GM18867 (cell line): ENCODE measurements around the gene COL8A1.

Experiments used
- ATAC-seq: cut with Tn5 transposase; IDR thresholded peaks from one replicate; pipeline ENCODE4 v1.9.1; 2021; ENCODE audit warnings: mild to moderate bottlenecking, moderate library complexity; ENCODE audit not compliant: unreplicated experiment

COL8A1 gene

GRCh38 chr3:99781761-99782160, 143.4 kb downstream of the COL8A1 start:
- no peak for ATAC-seq

DNA sequence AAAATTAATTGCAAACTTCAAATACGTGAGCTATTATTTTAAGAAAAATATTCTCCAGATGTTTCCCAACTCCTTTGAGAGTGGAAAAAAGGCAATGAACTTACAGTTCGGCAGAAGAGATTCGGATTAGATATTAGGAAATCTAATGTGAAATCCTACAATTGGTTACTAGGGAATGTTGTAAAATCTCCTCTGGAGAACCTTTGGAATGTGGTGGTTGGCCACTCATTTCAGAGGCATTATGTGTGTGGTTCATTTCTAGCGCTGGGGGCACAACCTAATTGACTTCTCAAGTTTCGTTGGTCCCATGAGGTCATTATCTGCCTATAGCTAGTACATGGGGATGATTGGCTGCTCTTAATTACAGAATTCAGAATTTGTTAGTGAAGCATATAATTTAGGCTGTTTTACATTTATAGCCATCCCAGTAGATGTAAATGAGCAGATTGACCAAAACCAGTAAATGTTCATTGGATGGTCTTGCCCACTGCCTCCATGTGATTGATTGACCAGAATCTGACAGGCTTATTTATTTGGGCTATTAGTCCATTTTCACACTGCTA, 144.7 kb downstream of the COL8A1 start:
- no peak for ATAC-seq

DNA sequence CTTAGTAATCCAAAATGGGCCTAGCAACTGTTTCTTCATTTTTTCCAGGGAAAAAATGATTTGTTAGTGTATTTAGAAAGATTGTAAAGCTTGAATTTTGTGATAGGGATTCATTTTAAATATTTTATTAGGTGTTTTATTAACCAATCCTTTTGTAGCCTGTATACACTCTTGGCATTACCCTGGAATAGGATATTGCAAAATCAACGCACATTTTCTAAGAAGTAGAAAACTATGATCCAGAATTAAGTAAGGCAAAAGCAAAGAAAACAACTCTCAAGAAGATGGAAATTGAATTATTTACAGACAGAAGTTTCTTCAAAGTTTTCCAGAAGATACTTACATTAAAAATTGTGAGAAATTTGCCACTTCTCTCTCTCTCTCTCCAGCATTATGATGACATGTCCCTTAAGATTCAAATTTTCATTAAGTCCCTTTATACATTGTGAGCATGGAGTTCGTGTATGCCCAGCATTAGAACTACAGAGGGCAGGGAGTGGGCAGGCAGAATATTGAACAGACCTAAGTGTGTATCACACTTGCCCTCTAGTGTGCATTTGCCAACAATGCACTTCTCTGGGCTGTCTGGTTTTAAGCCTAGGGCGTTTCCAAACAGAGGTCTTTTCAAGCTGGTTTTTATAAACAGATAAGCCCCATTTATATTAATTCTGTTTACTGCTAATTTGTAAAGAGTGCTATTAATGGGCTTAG, 150.8 kb downstream of the COL8A1 start:
- peak; percentile 99 for ATAC-seq

DNA sequence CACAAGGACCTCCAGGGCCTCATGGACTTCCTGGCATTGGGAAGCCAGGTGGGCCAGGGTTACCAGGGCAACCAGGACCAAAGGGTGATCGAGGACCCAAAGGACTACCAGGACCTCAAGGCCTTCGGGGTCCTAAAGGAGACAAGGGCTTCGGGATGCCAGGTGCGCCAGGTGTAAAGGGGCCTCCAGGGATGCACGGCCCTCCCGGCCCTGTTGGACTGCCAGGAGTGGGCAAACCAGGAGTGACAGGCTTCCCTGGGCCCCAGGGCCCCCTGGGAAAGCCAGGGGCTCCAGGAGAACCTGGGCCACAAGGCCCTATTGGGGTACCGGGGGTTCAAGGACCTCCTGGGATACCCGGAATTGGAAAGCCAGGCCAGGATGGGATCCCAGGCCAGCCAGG, 156.1 kb downstream of the COL8A1 start:
- ATAC-seq = no peak

- ATAC-seq = no peak
Measured at GRCh38 chr3:99795573-99795972, 157.2 kb downstream of the COL8A1 start.

DNA sequence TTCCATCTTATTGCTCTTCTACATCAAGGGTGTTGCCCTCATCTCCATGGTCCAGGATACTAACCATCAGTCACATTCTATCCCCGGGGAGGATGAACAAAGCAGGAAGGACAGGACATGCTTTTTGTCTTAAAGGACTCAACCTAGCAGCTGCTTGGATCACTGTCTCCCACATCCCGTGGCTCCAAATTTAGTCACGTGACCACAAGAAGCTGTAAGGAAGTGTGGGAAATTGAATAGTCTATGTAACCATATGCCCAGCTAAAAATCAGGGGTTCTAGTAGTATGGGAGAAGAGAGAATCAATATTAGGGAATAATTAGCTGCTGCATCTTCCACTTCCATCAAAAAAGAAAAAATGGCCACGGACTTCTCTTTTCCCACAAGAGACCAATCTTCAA, 161.0 kb downstream of the COL8A1 start:
- no peak for ATAC-seq

DNA sequence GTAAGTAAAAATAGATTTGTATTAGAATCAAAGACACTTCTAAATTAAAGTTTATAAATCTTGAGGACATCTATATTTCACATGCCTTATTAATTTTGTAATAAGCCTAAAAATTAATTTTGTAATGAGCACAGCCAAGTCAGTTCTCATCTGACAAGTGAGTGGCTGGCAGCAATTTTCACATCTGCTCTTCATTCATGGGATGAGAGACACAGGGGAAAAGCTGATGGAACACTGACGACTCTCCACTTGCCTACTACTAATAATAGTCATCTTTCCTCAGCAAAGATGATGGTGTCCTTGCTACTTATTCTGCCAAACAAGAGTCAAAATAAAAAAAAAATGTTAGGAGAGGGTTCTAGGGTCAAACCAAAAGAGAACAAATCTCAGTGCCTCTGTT, 164.9 kb downstream of the COL8A1 start:
- ATAC-seq = no peak

DNA sequence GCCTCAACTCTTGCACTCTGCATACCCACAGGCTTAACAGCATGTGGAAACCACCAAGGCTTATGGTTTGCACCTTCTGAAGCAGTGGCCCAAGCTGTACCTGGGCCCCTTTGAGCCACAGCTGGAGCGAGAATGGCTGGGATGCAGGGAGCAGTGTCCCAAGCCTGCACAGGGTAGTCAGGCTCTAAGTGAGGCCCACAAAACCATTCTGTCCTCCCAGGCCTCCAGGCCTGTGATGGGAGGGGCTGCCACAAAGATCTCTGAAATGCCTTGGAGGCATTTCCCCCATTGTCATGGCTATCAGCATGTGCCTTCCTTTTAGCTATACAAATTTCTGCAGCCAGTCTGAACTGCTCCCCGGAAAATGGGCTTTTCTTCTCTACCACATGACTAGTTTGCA, 166.8 kb downstream of the COL8A1 start:
- ATAC-seq = no peak

GRCh38 chr3:99808163-99808794, 169.9 kb downstream of the COL8A1 start:
- ATAC-seq = peak; percentile 76

GRCh38 chr3:99809565-99809964, 171.2 kb downstream of the COL8A1 start:
- ATAC-seq = no peak

DNA sequence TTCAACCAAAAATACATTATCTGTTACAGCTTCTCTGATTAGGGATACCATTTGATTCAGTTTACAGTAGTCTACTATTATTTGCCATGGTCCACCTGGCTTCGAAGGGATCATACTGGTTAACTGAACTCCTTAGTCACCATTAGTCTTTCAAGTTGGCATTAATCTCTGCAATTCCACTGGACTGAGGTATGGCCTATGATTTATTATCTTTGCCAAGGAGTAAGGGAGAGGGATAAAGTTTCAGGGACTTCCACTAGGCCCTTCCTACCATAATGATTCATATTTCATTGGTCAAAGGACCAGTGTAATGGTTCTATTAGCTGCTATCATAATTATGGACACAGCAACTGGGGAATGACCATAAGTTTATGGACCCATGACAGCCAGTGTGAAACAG, 172.0 kb downstream of the COL8A1 start:
- ATAC-seq = no peak

DNA sequence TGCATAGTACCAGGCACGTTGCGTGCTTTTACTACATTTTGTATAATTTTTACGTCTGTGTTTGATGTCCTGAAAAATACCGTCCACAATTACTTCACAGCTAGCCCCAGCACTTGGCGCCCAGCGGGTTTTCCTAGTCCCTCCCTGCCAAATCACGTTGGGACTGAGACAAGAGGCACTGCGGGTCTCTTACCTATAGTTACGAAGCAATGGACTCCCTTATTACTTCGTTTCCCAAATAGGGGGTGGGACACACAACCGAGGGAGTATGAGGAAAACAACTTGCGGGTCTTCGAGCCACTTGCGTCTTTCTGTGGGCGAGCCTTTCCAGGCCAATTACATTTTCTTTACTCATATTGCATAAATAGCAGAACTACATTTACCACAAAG, 178.6 kb downstream of the COL8A1 start:
- ATAC-seq = no peak

- ATAC-seq = peak; percentile 97
Measured at GRCh38 chr3:99817437-99818240, 179.2 kb downstream of the COL8A1 start, which contains the start of gene CMSS1. Gene CMSS1 (plus strand): TSS chr3:99817862.

DNA sequence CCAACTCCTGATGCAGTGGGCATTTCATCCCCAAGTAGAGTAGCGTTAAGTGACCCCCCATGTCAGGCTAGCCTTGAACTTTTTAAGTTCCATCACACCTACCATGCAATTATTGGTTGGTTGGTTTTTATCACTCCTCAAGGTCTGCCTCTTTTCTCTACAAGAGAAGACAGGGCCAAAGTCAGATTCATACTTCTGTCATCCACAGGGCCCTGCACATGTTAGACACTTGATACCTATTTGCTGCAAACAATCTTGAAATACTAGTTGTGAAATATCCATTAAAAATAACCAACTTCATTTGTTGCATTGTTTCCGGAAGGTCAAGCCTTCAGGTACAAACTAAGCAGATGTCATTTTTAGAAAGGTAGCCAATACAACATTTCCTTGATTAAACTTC, 180.4 kb downstream of the COL8A1 start:
- no peak for ATAC-seq

DNA sequence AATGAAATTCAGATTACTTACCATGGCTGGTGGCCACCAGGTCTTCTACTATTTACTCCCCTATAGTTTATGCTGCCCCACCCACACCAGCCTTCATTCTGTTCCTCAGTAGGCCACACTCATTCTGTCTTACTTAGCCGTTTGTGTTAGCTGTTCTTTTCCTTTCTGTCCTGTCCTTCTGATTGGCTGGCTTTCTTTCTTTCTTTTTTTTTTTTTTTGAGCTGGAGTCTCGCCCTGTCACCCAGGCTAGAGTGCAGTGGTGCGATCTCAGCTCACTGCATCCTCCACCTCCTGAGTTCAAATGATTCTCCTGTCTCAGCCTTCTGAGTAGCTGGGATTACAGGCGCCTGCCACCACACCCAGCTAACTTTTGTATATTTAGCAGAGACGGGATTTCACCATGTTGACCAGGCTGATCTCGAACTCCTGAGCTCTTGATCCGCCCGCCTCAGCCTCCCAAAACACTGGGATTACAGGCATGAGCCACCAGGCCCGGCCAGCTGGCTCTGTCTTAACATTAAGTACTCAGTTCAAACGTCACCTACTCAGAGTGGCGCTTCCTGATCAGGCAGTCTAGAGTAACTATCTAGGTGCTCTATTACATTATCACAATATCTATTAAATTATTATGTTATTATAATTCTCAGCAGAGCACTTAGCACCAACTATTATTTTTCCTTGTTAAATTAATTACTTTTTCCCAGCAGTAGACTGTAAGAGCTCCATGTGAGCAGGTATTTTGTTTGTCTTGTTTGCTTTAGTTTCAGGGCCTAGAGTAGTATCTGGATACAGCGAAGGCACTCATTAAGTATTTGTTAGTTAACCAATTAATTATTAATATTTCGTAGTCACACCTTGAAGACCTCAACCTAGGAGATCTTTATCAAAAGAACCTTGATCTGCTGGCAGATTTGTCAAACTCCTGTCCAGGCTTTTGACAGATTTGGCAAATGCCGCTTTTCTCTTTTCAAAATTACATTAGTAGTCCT, 185.6 kb downstream of the COL8A1 start:
- ATAC-seq = no peak

DNA sequence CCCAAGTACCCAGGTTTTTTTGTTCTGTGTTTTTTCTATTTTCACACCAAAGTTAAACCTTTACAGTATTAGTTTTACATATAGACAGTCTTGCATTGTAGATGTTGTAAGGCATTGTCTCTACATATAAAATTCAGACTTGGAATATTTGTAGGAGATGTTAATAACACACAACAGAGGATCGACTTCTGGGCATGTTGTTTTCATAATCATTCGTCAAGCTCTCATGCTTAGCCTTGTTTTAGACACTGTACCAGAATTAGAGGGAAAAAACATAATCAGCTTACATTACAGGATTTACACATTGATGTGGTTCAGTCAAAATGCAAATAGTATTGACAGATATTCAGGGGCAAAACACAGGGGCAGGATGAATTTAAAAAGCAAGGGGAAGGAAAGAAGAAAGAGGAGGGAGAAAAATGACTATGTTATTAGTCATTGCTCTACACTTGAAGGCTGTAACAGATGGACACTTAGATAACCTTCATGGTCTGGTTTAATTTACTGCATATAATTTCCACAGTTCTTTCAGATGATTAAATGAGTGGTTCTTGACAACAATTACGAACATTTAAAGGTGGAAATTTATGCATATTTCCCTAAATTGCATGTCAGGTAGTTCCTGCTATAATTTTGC, 186.7 kb downstream of the COL8A1 start:
- no peak for ATAC-seq

- ATAC-seq = no peak
Measured at GRCh38 chr3:99829844-99830243, 191.4 kb downstream of the COL8A1 start.

DNA sequence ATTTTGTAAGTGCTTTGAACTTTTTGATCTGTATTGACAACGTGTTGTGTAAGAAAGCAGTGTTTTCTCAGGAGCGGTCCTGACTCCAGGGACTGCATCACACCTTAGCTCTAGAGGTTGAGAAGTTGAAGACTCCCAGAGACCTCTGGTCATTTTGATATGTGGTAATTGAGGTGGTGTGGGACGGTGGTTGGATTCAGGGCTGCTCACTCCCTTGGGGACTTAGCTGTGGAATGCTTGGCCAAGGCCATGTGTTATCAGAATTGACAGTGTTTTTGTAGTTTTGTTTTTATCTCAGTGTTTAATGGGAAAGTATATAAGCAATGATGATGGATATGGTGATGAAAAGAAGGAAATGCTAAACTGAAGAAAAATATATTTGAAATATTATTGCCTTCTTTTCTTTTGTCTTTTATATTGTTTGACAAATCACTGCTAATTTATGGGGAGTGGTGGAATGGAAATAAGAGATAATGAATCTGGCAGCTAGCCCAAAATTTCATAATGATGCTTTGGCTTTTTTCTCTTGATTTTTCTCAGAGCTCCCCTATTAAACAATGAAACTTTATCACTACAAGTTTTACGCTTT, 195.3 kb downstream of the COL8A1 start:
- ATAC-seq = no peak

DNA sequence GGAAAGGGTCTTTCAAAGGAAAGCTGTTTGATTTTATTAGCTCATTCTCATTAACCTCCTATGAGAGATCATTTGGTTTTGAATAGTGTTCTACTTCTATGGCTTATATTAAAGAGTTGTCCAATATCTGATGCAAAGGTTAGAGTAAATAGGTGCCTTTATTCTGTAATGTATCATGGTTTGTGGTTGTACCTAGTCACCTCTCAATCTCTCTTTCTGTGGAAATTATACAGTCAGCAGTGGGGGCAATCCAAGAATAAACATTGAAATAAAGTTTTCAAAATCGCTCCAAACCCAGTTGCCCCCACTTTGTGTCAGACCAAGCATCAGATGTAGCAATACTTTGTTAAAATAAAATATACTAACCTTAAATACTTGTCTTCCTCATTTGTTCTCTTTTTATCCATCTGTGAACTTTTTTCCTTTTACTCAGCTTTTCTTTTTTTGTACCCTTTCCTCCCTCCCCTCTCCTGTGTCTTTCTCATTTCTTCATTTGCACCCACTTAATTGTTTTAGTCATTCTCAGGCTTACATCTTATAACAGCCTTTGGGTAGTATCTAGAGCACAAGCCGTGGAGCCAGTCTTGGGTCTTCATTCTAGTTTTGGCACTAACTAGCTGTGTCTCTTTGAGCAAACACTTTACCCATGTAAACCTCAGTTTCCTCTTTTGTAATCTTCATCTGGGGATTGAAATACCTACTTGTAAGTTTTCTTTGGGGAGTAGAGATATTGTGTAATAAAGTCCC, 196.0 kb downstream of the COL8A1 start:
- ATAC-seq = no peak
